ENCODE measurements around the gene PRKAA2.

The PRKAA2 gene

GRCh38 chr1:56627019-56627635 lies 18.0 kb upstream of the PRKAA2 start:
- Mint-ChIP-seq H3K27me3 (ENCODE audit: low read depth) (peaks cover 7% of the 10 kb centered on the region), H3K36me3 (ENCODE audit: low read depth) (no peaks in the 10 kb centered on the region), H3K27ac (no peak overlapping the region), H3K9me3 (no peaks in the 10 kb centered on the region), H3K4me3 (no peak overlapping the region), H3K4me1 (no peaks in the 10 kb centered on the region)
- no peak for TF ChIP-seq CTCF (IDR thresholded peaks at IDR 0.05; ENCODE audit: unreplicated experiment in 3 of 3)

- no peak overlapping the region for H3K27ac Mint-ChIP-seq
- H3K4me1 Mint-ChIP-seq = no peaks in the 10 kb centered on the region
- no peak overlapping the region for H3K4me3 Mint-ChIP-seq
- peaks cover 7% of the 10 kb centered on the region for H3K27me3 Mint-ChIP-seq (ENCODE audit: low read depth)
- no peak for TF ChIP-seq CTCF (IDR thresholded peaks at IDR 0.05; ENCODE audit: unreplicated experiment in 3 of 3)
- no peaks in the 10 kb centered on the region for H3K36me3 Mint-ChIP-seq (ENCODE audit: low read depth)
- H3K9me3 Mint-ChIP-seq = no peaks in the 10 kb centered on the region
Measured at GRCh38 chr1:56627636-56628039, 17.5 kb upstream of the PRKAA2 start.

GRCh38 chr1:56630786-56631185 lies 14.3 kb upstream of the PRKAA2 start:
- H3K4me3 Mint-ChIP-seq = no peak overlapping the region
- H3K27me3 Mint-ChIP-seq (ENCODE audit: low read depth) = no peaks in the 10 kb centered on the region
- no peaks in the 10 kb centered on the region for H3K4me1 Mint-ChIP-seq
- no peak overlapping the region for H3K27ac Mint-ChIP-seq
- no peaks in the 10 kb centered on the region for H3K36me3 Mint-ChIP-seq (ENCODE audit: low read depth)
- H3K9me3 Mint-ChIP-seq = no peaks in the 10 kb centered on the region
- TF ChIP-seq CTCF (IDR thresholded peaks at IDR 0.05; ENCODE audit: unreplicated experiment in 3 of 3) = no peak

- Mint-ChIP-seq H3K4me1 (no peaks in the 10 kb centered on the region), H3K27ac (no peak overlapping the region), H3K27me3 (ENCODE audit: low read depth) (no peaks in the 10 kb centered on the region), H3K36me3 (ENCODE audit: low read depth) (no peaks in the 10 kb centered on the region), H3K9me3 (no peaks in the 10 kb centered on the region), H3K4me3 (no peak overlapping the region)
- TF ChIP-seq CTCF (IDR thresholded peaks at IDR 0.05; ENCODE audit: unreplicated experiment in 3 of 3) = no peak
Measured at GRCh38 chr1:56631901-56632300, 13.2 kb upstream of the PRKAA2 start.

- Mint-ChIP-seq H3K9me3 (no peaks in the 10 kb centered on the region), H3K36me3 (ENCODE audit: low read depth) (no peaks in the 10 kb centered on the region), H3K4me3 (no peak overlapping the region), H3K27ac (no peak overlapping the region), H3K27me3 (ENCODE audit: low read depth) (no peaks in the 10 kb centered on the region), H3K4me1 (no peaks in the 10 kb centered on the region)
- no peak for TF ChIP-seq CTCF (IDR thresholded peaks at IDR 0.05; ENCODE audit: unreplicated experiment in 3 of 3)
Measured at GRCh38 chr1:56634981-56635380, 10.1 kb upstream of the PRKAA2 start.

- Mint-ChIP-seq H3K4me3 (no peak overlapping the region), H3K27me3 (ENCODE audit: low read depth) (no peaks in the 10 kb centered on the region), H3K27ac (no peak overlapping the region), H3K4me1 (no peaks in the 10 kb centered on the region), H3K9me3 (no peaks in the 10 kb centered on the region), H3K36me3 (ENCODE audit: low read depth) (no peaks in the 10 kb centered on the region)
- no peak for TF ChIP-seq CTCF (IDR thresholded peaks at IDR 0.05; ENCODE audit: unreplicated experiment in 3 of 3)
Measured at GRCh38 chr1:56638248-56638647, 6.9 kb upstream of the PRKAA2 start.

All from nephron (organoid).